ENCODE measurements around the gene RPS15.

Gene RPS15

DNA sequence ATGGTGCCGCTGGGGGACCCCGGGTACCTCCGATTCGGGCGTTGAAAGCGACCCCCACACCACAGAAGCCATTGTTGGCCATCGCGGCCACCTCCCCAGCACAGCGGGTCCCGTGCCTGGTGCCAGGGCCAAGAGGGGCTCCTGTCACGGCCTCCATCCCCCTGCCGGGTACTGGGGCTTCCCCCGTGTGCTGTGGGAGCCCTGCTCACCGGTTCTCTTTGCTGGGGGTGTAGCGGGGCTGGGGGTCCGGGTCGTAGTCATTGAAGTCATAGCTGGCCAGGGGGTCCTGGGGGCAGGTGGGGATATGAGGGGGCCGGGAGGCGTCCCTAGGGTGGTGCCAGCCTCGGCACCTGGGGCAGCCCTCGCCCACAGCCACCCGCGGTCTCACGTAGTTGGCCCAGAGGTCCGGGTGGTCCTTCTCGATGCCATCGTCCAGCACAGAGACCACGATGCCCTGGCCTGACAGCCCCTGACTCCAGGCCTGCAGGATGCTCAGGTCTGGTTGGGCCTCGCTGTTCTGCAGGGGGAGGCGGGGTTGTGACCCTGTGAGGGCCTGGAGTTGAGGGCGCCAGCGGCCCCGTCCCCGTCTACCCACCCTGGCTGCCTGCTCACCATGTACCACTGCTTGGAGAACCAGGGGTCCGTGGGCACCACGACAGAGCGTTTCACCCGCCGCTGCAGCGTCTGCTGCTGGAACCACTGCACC, 49.5 kb downstream of the RPS15 start:
- no peak for DNase-seq (ENCODE audit: low read depth)

GRCh38 chr19:1488282-1488601, 50.0 kb downstream of the RPS15 start:
- no peak for DNase-seq (ENCODE audit: low read depth)

DNA sequence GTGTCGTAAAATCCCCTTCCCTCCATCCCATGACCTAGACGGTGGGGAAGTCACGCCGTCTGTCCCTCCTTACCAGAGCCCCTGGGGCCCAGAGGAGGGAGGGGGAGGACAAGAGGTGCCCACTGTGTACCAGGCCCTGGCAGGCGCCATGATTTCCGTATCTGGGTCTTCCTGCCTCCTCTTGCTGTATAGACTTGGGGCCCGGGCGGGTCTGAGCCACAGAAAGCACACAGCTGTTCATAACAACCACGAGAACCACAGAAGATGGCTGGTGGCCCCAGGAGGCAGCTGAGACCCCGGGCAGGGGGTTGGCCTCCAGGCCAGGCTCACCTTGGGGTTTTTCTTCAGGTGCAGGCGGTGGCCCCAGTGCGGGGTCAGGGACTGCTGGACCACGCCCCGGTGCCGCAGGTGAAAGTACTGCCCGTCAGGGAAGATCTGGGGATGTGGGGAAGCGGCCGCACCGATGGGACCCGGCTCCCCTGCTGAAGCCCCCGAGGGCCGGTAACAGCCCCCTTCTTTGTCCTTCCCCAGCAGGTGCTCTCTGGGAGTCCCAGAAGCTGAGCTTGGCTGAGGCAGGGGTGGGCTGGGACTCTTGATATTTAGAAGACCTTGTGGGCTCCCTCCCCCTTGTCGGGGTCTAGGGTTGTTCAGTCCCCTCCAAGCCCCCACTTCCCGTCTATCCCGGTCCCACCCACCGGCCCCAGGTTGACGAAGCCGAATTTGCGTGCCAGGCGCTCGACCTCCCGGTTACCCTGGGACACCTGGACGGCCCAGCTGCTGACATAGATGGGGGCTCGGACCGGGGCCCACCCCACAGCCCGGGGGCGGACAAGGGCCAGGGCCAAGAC, 51.5 kb downstream of the RPS15 start:
- DNase-seq (ENCODE audit: low read depth): no peak

Data from HS-27A (cell line).